ENCODE measurements around the gene VPREB1.

- TF ChIP-seq POLR2AphosphoS5 (IDR thresholded peaks at IDR 0.05; ENCODE audit: low read depth, low read length), result no peak
- no peak for TF ChIP-seq POLR2A (IDR thresholded peaks at IDR 0.05; ENCODE audit: low read depth, low read length)
- TF ChIP-seq TAF1 (IDR thresholded peaks at IDR 0.05; ENCODE audit: low read depth, low read length), result no peak
Observed at GRCh38 chr22:22199634-22200033, 45.0 kb upstream of the VPREB1 start.

All from GM12891 (cell line).